Fibroblast of lung (primary cell): Measurements from ENCODE around the gene TCERG1. TPM values are rescaled to one million over a fixed set of nuclear protein-coding genes. Genes with fewer than 3 reads are reported as not detected.

ENCODE experiments used
- DNase-seq, 2 donors: peaks; one replicate each; pipeline versions ENCODE4 v3.0.0 to v3.0.0-alpha.2; 2010; ENCODE audit warnings: low read depth in 2 of 2
- H2AFZ ChIP-seq: 2 replicates; pipeline ENCODE4 v1.5.1; 2012; ENCODE audit warnings: low read length, control low read depth, inconsistent platforms
- H3K27ac ChIP-seq: 2 replicates; pipeline ENCODE4 v1.5.1; 2011; ENCODE audit warnings: low read length, control low read depth; ENCODE audit not compliant: insufficient read depth
- H3K27me3 ChIP-seq: 2 replicates; pipeline ENCODE4 v1.5.1; 2011; ENCODE audit warnings: mild to moderate bottlenecking, low read length; ENCODE audit not compliant: control insufficient read depth, insufficient read depth
- H3K36me3 ChIP-seq: 2 replicates; pipeline ENCODE4 v1.5.1; 2011; ENCODE audit warnings: low read length; ENCODE audit not compliant: control insufficient read depth, insufficient read depth
- H3K4me1 ChIP-seq: 2 replicates; pipeline ENCODE4 v1.5.1; 2011; ENCODE audit warnings: low read length; ENCODE audit not compliant: control insufficient read depth, insufficient read depth; ENCODE audit errors: extremely low read depth
- H3K4me2 ChIP-seq: 2 replicates; pipeline ENCODE4 v1.5.1; 2011; ENCODE audit warnings: low read length, control low read depth; ENCODE audit not compliant: insufficient read depth; ENCODE audit errors: extremely low read depth
- H3K4me3 ChIP-seq, 4 experiments: fragments of 200-600 bp in 1 of 4; sonication (generic) in 1 of 4; replicated peaks in 1 of 4; 2 replicates each; pipeline ENCODE4 v1.5.1; 2011 to 2016; ENCODE audit warnings: low read length in 4 of 4, low read depth in 3 of 4, mild to moderate bottlenecking in 3 of 4, control low read depth in 2 of 4, inconsistent platforms in 1 of 4, mixed read lengths in 1 of 4; ENCODE audit not compliant: insufficient read depth in 1 of 4; ENCODE audit errors: control extremely low read depth in 1 of 4
- H3K79me2 ChIP-seq: 2 replicates; pipeline ENCODE4 v1.5.1; 2012; ENCODE audit warnings: mild to moderate bottlenecking, low read length, inconsistent platforms; ENCODE audit not compliant: control insufficient read depth, insufficient read depth
- H3K9ac ChIP-seq: 2 replicates; pipeline ENCODE4 v1.5.1; 2011; ENCODE audit warnings: mild to moderate bottlenecking, low read length, control low read depth; ENCODE audit not compliant: insufficient read depth
- H3K9me3 ChIP-seq: 2 replicates; pipeline ENCODE4 v1.5.1; 2012; ENCODE audit warnings: low read depth, low read length; ENCODE audit not compliant: control insufficient read depth, insufficient read depth
- H4K20me1 ChIP-seq: 2 replicates; pipeline ENCODE4 v1.5.1; 2011; ENCODE audit warnings: low read length; ENCODE audit not compliant: control insufficient read depth, insufficient read depth; ENCODE audit errors: extremely low read depth
- EZH2 ChIP-seq: IDR thresholded peaks from 2 replicates; pipeline ENCODE4 v1.5.1; 2012; ENCODE audit warnings: low read length, control low read depth, mild to moderate bottlenecking; ENCODE audit errors: missing control alignments
- polyA plus RNA-seq, 2 donors: library from polyadenylated mRNA; depleted of rRNA in 1 of 2; stranded (reverse) in 1 of 2; unstranded in 1 of 2; fragments of >200 nt; gene quantifications; 2 replicates each; pipeline ENCODE4 v1.2.1, GENCODE V29; 2011 to 2012; ENCODE audit warnings: missing spikeins in 1 of 2
- total RNA-seq: library from RNA; depleted of rRNA; stranded (reverse); fragments of >200 nt; gene quantifications from 2 replicates; pipeline ENCODE4 v1.2.1, GENCODE V29; 2014
- TF ChIP-seq, protein P1 (sequence below), 2 donors: IDR thresholded peaks in 1 of 2; conservative IDR thresholded peaks in 1 of 2; 1 replicate in 1 of 2; 2 replicates in 1 of 2; pipeline ENCODE4 v1.5.1; 2011 to 2012; ENCODE audit warnings: low read length in 2 of 2, control low read depth in 1 of 2, inconsistent platforms in 1 of 2, low read depth in 1 of 2, mild to moderate bottlenecking in 1 of 2

Gene TCERG1
- total and polyA plus RNA-seq, 2 donors (not counting 1 experiment from before 2014, with no cell fraction given), result 27.2 to 32.3 TPM

DNA sequence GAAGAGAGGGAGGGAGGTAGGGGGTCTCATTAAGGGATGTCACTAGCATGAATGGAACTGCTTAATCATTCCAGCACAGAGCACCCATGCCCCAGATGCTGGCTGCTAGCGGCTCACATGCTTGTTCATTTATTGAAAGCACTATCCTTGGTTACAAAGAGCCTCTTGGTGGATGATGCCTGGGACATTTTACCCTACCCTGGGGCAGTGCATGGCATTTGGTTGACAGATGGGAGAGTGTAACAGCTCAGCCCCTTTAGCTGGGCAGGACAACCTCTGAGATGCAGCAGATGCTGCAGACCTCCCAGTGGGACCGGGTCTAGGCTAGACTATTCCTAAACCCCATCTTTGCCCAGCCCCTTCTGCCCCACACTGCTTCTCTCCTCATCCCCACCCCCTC is 46.9 kb upstream of the TCERG1 start:
- Histone ChIP-seq H3K36me3 (no peaks in the 10 kb centered on the region), H4K20me1 (no peaks in the 10 kb centered on the region), H3K27ac (no peak overlapping the region), H3K4me1 (no peaks in the 10 kb centered on the region), H2AFZ (no peak overlapping the region), H3K9me3 (no peaks in the 10 kb centered on the region), H3K79me2 (no peaks in the 10 kb centered on the region), H3K9ac (no peak overlapping the region), H3K4me3 (no peak overlapping the region), H3K4me2 (no peak overlapping the region), H3K27me3 (no peaks in the 10 kb centered on the region)
- TF ChIP-seq EZH2, result no peak
- TF ChIP-seq, protein P1, sequence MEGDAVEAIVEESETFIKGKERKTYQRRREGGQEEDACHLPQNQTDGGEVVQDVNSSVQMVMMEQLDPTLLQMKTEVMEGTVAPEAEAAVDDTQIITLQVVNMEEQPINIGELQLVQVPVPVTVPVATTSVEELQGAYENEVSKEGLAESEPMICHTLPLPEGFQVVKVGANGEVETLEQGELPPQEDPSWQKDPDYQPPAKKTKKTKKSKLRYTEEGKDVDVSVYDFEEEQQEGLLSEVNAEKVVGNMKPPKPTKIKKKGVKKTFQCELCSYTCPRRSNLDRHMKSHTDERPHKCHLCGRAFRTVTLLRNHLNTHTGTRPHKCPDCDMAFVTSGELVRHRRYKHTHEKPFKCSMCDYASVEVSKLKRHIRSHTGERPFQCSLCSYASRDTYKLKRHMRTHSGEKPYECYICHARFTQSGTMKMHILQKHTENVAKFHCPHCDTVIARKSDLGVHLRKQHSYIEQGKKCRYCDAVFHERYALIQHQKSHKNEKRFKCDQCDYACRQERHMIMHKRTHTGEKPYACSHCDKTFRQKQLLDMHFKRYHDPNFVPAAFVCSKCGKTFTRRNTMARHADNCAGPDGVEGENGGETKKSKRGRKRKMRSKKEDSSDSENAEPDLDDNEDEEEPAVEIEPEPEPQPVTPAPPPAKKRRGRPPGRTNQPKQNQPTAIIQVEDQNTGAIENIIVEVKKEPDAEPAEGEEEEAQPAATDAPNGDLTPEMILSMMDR (conservative IDR thresholded peaks at IDR 0.05 in 1 of 2, IDR thresholded peaks at IDR 0.05 in 1 of 2; ENCODE audit: low read depth in 1 of 2, low read length in 2 of 2), result no peak
- DNase-seq, result no peak

DNA sequence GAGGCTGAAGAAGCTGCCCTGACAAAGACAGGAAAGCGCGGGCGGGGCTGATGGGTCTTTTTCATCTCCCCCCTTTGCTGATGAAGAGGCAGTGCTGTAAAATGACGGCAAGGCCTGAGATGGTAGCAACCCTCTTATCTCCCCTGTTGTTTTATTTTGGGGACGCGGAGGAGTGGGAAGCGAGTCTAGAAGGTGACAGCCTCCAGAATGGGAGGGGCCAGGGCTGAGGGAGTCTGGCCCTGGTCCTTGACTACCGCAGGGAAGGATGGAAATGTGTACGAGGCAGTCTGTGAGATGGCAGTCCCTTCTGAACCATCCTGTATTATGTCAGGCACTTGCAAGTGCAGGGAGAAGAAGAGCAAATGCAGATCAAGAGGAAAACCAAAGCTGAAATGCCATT is 46.1 kb upstream of the TCERG1 start:
- Histone ChIP-seq H3K4me2 (no peak overlapping the region), H3K9me3 (no peaks in the 10 kb centered on the region), H3K36me3 (no peaks in the 10 kb centered on the region), H3K4me1 (no peaks in the 10 kb centered on the region), H2AFZ (no peak overlapping the region), H3K4me3 (no peak overlapping the region), H3K27me3 (no peaks in the 10 kb centered on the region), H3K9ac (no peak overlapping the region), H3K79me2 (no peaks in the 10 kb centered on the region), H3K27ac (no peak overlapping the region), H4K20me1 (no peaks in the 10 kb centered on the region)
- no peak for DNase-seq
- no peak for TF ChIP-seq EZH2
- TF ChIP-seq, protein P1 (conservative IDR thresholded peaks at IDR 0.05 in 1 of 2, IDR thresholded peaks at IDR 0.05 in 1 of 2; ENCODE audit: low read depth in 1 of 2, low read length in 2 of 2), result no peak

DNA sequence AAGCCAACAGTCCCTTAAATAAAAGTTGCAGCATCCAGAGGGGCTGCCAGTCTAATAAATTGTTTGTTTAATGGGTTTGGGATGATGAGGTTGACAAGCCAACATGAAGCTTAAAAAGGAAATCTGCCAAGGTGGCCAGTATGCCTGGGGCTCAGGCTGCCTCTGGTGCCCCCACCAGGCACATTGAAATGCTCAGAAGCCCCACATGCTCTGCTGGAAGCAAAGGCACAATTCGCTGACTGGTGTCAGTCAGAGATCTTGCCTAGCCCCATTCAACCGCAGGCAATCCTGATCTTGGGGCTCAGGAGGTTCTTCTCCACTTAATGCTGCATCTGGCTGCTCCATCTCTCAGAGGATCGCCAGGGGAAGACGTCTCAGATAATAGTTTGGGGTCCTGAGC is 44.2 kb upstream of the TCERG1 start:
- H3K36me3 ChIP-seq, result no peaks in the 10 kb centered on the region
- TF ChIP-seq, protein P1 (conservative IDR thresholded peaks at IDR 0.05 in 1 of 2, IDR thresholded peaks at IDR 0.05 in 1 of 2; ENCODE audit: low read depth in 1 of 2, low read length in 2 of 2), result no peak
- no peak for TF ChIP-seq EZH2
- H3K4me2 ChIP-seq, result no peak overlapping the region
- no peak overlapping the region for H3K9ac ChIP-seq
- no peaks in the 10 kb centered on the region for H3K4me1 ChIP-seq
- H3K9me3 ChIP-seq, result no peaks in the 10 kb centered on the region
- H4K20me1 ChIP-seq, result no peaks in the 10 kb centered on the region
- no peak overlapping the region for H2AFZ ChIP-seq
- no peaks in the 10 kb centered on the region for H3K79me2 ChIP-seq
- no peak overlapping the region for H3K4me3 ChIP-seq
- no peak overlapping the region for H3K27ac ChIP-seq
- DNase-seq, result no peak
- no peaks in the 10 kb centered on the region for H3K27me3 ChIP-seq
